GM13977 (cell line): ENCODE results near the gene KATNB1.

ENCODE experiments used
- DNase-seq: peaks from one replicate; pipeline ENCODE4 v3.0.0; 2012; ENCODE audit warnings: low spot score
- CTCF ChIP-seq: IDR thresholded peaks from 2 replicates; pipeline ENCODE4 v1.5.1; 2012; ENCODE audit warnings: mild to moderate bottlenecking, control low read depth; ENCODE audit not compliant: insufficient read depth; ENCODE audit errors: extremely low read depth, missing control alignments
- in situ Hi-C: fragments of 300-500 bp; cut with MboI; formaldehyde crosslinking; loops from one replicate; pipeline ENCODE4 v1.12.0; 2022; ENCODE audit warnings: low sequenced_read_pairs, low pct_unique_long_range_greater_than_20kb, mixed read lengths, inconsistent platforms; ENCODE audit not compliant: unreplicated experiment

The KATNB1 gene

GRCh38 chr16:57764006-57764340, 28.4 kb downstream of the KATNB1 start:
- no peak for TF ChIP-seq CTCF
- no peak for DNase-seq
- in situ Hi-C loops: no loop called here

- in situ Hi-C loops: no loop called here
- DNase-seq: peak; percentile 69
- no peak for TF ChIP-seq CTCF
These were observed 29.0 kb downstream of the KATNB1 start for GRCh38 chr16:57764341-57765159.

GRCh38 chr16:57765160-57765728, 29.7 kb downstream of the KATNB1 start:
- no peak for DNase-seq
- no peak for TF ChIP-seq CTCF
- in situ Hi-C loops: no loop called here

- no peak for DNase-seq
- TF ChIP-seq CTCF: no peak
- in situ Hi-C loops: no loop called here
These were observed 31.3 kb downstream of the KATNB1 start for GRCh38 chr16:57766714-57767348.

- no peak for TF ChIP-seq CTCF
- in situ Hi-C loops: no loop called here
- DNase-seq: no peak
These were observed 34.1 kb downstream of the KATNB1 start for GRCh38 chr16:57769541-57770145.

GRCh38 chr16:57770361-57770760, 34.8 kb downstream of the KATNB1 start:
- no peak for DNase-seq
- in situ Hi-C loops: no loop called here
- no peak for TF ChIP-seq CTCF
